Body of pancreas (tissue), 4 donors: ENCODE data around the gene SPATS2.

Experiments
- CTCF ChIP-seq, 7 experiments: fragments of 450-650 bp in 4 of 7; fragments of 200-600 bp in 3 of 7; sonication (generic) in 3 of 7; IDR thresholded peaks; one replicate each; pipeline ENCODE4 v1.5.1; 2016 to 2019; ENCODE audit warnings: antibody characterized with exemption in 7 of 7
- POLR2A ChIP-seq, 3 donors: fragments of 450-650 bp; IDR thresholded peaks; one replicate each; pipeline ENCODE4 v1.6.1; 2016; ENCODE audit warnings: antibody characterized with exemption in 3 of 3, mild to moderate bottlenecking in 2 of 3

- TF ChIP-seq CTCF (IDR thresholded peaks at IDR 0.05) (peak in 1 of 7 experiments; percentile 2), POLR2A (IDR thresholded peaks at IDR 0.05) (no peak)
Measured at GRCh38 chr12:49537752-49538509, 170.7 kb downstream of the SPATS2 start.
